GM21360 (cell line): ENCODE measurements around the gene LDLRAD4.

ENCODE experiments used
- ATAC-seq: cut with Tn5 transposase; IDR thresholded peaks from one replicate; pipeline ENCODE4 v1.9.1; 2021; ENCODE audit warnings: mild to moderate bottlenecking, moderate library complexity; ENCODE audit not compliant: unreplicated experiment

LDLRAD4 gene

DNA sequence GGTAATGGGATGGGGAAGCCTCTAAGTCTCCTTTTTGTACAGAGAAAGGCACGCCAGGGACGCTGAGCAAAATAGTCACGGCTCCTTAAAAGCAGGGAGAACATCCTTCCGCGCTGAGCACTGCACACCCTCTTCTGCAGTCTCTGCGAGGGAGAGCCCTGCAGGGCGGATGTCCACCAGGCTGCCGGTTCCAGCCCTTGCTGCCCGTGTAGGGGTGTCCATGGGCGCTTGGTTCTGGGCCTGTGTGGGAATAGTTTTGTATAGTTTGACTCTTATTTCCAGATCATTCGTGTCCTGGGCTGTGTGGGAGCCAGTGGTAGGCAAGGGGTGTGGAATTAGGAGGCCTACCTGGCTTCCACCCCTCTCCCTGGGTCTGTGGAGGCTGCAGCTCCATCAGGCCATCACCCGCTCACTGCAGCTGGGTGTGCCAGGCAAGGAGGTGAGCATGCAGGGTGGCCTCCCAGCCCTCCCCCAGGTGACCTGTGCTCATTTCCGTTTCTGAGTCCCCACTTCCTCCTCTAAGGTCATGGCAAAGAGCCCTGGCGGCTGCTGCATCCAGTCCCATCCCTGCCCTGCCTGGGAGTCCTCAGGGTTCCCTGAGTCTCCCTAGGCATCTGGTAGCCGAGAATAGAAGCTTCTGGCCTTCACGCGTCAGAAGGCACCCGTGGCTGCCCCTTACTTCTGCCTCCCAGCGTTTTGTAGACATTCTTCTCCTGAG is 202.6 kb downstream of the LDLRAD4 start:
- ATAC-seq: no peak

DNA sequence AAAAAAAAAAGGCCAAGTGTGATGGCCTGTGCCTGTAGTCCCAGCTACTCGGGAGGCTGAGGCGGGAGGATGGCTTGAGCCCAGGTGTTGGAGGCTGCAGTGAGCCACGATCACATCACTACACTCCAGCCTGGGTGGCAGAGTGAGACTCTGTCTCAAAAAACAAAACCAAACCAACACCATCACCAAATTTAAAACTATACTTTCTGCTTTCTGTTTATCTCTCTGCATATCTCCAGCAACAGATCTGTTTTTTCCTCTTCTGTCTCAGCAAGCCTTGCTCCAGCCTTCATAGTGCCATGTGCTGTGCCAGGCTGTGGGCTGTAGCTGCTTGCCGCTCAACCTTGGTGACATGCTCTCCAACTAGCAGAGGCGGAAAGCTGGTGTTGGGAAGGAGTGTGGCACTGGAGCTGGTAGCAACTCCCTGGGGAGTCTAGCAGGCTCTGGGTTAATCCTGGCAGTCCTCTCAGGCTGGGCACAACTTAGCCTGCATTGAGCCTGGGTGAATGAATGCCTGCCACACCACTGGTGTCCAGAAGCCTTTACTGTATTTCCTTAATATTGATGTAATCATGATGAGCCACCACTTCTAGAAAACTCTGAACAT is 204.1 kb downstream of the LDLRAD4 start:
- ATAC-seq: no peak

- no peak for ATAC-seq
These were observed 204.8 kb downstream of the LDLRAD4 start for GRCh38 chr18:13423352-13423751.

DNA sequence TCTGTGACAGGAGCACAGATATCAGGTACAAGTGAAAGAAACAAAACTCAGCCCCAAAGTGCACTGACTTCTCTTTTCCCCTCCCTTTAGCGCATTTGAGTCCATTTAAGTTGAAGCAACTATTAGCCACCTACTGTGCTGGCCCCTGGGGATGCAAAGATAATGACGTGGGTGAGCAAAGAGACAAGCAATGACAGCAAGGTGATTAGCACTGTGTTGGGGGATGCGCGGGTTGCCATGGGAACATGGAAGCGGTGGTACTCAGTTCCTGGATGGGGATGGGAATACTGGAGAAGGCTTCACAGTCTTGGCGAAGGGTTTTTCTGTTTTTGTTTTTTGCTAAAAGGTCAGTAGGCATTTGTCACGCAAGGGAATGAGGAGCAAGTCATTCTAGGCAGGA is 205.8 kb downstream of the LDLRAD4 start:
- no peak for ATAC-seq

GRCh38 chr18:13425357-13426091 is 207.0 kb downstream of the LDLRAD4 start:
- no peak for ATAC-seq

GRCh38 chr18:13427354-13427753 is 208.8 kb downstream of the LDLRAD4 start:
- no peak for ATAC-seq

DNA sequence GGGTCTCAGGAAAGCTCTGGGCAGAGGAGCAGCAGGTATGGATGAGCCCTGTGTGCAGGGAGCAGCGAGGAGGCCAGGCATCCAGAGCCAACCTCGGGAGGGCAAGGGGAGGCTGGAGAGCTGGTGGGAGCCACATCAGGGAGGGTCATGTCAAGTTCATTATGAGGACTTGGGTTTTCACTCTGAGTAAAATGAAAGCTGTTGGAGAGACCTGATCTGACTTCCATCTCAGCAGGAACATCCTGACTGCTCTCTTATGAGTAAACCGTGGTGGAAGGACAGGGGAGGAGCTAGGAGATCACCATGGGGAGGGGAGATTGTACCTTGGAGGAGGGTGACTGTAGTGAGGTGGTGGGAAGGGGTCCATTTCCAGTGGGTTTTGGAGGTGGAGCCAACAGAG is 209.8 kb downstream of the LDLRAD4 start:
- no peak for ATAC-seq

- no peak for ATAC-seq
These were observed 210.5 kb downstream of the LDLRAD4 start for GRCh38 chr18:13429016-13429415.

- ATAC-seq: no peak
These were observed 211.4 kb downstream of the LDLRAD4 start for GRCh38 chr18:13429884-13430510.

- no peak for ATAC-seq
These were observed 212.1 kb downstream of the LDLRAD4 start for GRCh38 chr18:13430663-13431062.

DNA sequence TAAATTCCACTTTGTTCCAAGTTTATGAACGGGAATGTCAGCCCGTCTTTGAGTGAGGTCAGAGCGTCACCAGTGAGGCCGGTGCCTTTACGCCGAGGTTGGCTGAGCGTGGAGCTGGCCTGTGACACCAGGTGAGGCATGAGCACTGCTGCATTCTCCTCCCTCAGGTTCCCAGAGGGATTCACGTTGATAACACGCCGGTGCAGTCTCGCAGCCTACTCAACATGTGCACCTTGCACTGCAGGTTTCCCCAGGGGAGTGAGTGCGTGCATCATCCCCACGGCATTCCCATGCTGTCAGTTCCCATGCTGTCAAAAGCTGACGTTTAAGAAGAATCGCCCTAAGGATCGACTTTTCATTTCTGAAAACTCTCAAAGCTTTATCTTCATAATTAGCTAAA is 213.3 kb downstream of the LDLRAD4 start:
- ATAC-seq: no peak

DNA sequence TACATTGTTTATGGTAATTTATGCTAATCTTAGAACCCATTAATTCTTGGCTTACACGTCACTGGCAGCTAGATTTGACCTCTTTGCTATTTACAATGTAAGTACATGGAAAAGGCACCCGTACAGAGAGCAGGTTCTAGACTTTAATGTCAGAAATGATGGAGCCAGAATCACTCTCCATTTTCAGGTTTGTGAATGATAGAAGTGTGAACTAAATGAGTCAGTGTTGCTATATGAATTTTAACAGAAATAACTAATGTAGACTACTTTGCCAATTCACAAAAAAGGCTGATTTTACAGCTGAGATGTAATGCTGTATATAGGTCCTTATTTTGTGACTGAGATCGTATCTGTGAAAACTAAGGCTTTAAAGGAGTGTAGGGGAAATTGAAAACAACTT is 214.6 kb downstream of the LDLRAD4 start:
- no peak for ATAC-seq

DNA sequence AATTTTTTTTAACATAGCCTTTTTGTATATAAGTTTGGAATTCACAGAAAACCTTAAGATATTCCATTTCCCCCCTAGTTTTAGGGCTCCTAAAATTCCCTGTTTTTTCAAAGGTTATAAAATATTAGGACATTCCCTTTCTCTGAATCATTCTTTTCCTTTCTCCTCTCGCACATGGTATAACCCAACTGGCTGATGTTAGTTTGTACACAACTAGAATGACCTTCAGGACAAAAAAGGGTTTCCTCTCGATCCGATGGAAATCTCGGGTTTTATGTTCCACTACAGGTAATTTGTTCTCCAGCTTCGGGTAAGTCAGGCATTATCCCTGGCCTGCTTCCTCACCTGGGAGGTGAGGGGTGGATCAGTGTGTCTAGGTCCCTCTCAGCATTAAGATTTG is 215.1 kb downstream of the LDLRAD4 start:
- no peak for ATAC-seq

- no peak for ATAC-seq
These were observed 216.3 kb downstream of the LDLRAD4 start for GRCh38 chr18:13434854-13435253.

- ATAC-seq: no peak
These were observed 217.2 kb downstream of the LDLRAD4 start for GRCh38 chr18:13435586-13436333.

GRCh38 chr18:13436576-13436975 is 218.0 kb downstream of the LDLRAD4 start:
- no peak for ATAC-seq

GRCh38 chr18:13437034-13437433 is 218.5 kb downstream of the LDLRAD4 start:
- no peak for ATAC-seq

DNA sequence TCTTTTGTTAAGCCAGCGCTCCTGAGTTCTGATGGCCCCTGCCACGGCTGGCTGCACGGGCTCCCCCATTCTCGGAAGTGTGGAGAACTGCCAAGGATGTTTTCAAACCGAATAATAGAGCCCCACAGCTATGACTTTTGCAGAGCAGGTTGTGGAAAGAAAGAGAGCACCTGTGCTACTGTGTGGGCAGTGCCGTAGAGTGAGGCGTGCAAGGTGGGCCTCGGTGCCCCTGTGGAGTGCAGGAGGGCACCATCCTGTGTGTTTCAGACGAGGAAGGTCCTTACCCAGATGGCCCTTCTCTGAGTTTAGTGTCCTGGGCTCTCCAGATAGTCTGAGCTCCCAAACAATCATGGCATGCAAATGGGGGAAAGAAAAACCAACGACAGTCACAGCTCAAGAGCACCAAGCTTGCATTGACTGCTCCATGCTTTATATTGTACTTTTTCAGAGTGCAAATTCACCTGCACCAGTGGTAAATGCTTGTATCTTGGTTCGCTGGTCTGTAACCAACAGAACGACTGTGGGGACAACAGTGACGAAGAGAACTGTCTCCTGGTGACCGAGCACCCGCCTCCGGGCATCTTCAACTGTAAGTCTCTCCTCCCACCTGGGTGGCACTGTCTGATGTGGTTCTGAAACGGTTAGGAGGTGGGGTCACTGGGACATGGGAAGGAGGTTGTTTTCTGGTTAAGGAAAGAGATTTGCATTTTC is 219.4 kb downstream of the LDLRAD4 start:
- ATAC-seq: no peak

DNA sequence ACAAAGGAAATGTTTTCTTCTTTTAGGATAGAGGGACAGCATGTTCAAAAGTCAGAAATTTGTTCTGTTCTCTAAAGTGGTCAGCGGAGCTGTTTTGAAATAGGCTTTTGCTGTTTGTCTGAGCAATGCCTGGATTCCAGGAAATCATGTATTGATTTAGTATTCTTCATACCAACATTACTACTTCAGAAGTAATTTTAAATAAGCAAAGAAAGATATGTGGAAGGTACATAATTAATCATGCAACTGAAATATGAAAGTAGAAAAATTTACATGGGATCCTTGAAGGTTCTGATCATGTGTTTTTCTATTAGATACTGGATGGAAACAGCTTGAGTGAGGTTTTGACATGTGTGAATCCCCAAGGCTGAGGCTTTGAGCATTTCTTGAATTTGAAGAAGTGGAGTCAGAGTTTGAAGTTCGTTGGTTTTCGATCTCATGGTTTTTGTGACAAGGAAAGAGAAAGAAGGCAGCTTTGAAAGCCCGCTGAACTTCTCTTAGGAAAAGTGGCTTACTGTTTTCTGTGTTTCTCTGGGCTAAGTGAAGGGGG is 220.0 kb downstream of the LDLRAD4 start:
- no peak for ATAC-seq

DNA sequence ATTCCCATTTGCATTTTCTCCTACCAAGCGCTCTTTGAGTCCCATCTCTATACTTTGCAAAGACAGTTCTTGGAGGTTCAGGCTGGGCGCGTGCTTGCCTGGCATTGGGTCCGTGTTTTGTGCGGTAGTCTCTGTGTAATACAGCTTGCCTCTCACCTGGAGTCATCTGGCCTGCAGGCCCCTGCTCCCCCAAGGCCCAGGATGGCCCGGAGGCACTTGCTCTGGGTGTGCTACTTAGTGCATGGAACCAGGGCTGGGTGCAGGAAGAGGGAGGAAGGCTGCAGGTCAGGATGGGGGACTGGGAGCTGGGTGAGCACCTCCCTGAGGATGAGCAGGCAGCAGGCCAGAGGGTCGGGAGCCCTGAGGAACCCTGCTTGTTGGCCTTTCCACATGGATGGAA is 220.9 kb downstream of the LDLRAD4 start:
- no peak for ATAC-seq
